Measurements from ENCODE around the gene UBA52. TPM values are rescaled to one million over a fixed set of nuclear protein-coding genes. Genes with fewer than 3 reads are reported as not detected.

Gene UBA52
- total and polyA plus RNA-seq, 2 of the 13 experiments (the other 11 are each of a cell fraction or from before 2014, with no cell fraction given): 959 to 1,782 TPM

- TF ChIP-seq, protein P1, sequence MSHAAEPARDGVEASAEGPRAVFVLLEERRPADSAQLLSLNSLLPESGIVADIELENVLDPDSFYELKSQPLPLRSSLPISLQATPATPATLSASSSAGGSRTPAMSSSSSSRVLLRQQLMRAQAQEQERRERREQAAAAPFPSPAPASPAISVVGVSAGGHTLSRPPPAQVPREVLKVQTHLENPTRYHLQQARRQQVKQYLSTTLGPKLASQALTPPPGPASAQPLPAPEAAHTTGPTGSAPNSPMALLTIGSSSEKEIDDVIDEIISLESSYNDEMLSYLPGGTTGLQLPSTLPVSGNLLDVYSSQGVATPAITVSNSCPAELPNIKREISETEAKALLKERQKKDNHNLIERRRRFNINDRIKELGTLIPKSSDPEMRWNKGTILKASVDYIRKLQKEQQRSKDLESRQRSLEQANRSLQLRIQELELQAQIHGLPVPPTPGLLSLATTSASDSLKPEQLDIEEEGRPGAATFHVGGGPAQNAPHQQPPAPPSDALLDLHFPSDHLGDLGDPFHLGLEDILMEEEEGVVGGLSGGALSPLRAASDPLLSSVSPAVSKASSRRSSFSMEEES (CRISPR knock-in tag; IDR thresholded peaks at IDR 0.05): no peak
- peak; percentile 57; the same call in 1 of the 2 replicates for TF ChIP-seq ZBTB38 (CRISPR knock-in tag; IDR thresholded peaks at IDR 0.05)
- TF ChIP-seq, protein P2, sequence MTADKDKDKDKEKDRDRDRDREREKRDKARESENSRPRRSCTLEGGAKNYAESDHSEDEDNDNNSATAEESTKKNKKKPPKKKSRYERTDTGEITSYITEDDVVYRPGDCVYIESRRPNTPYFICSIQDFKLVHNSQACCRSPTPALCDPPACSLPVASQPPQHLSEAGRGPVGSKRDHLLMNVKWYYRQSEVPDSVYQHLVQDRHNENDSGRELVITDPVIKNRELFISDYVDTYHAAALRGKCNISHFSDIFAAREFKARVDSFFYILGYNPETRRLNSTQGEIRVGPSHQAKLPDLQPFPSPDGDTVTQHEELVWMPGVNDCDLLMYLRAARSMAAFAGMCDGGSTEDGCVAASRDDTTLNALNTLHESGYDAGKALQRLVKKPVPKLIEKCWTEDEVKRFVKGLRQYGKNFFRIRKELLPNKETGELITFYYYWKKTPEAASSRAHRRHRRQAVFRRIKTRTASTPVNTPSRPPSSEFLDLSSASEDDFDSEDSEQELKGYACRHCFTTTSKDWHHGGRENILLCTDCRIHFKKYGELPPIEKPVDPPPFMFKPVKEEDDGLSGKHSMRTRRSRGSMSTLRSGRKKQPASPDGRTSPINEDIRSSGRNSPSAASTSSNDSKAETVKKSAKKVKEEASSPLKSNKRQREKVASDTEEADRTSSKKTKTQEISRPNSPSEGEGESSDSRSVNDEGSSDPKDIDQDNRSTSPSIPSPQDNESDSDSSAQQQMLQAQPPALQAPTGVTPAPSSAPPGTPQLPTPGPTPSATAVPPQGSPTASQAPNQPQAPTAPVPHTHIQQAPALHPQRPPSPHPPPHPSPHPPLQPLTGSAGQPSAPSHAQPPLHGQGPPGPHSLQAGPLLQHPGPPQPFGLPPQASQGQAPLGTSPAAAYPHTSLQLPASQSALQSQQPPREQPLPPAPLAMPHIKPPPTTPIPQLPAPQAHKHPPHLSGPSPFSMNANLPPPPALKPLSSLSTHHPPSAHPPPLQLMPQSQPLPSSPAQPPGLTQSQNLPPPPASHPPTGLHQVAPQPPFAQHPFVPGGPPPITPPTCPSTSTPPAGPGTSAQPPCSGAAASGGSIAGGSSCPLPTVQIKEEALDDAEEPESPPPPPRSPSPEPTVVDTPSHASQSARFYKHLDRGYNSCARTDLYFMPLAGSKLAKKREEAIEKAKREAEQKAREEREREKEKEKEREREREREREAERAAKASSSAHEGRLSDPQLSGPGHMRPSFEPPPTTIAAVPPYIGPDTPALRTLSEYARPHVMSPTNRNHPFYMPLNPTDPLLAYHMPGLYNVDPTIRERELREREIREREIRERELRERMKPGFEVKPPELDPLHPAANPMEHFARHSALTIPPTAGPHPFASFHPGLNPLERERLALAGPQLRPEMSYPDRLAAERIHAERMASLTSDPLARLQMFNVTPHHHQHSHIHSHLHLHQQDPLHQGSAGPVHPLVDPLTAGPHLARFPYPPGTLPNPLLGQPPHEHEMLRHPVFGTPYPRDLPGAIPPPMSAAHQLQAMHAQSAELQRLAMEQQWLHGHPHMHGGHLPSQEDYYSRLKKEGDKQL (CRISPR knock-in tag; IDR thresholded peaks at IDR 0.05; ENCODE audit: low read depth): no peak
- TF ChIP-seq MTA3 (CRISPR knock-in tag; IDR thresholded peaks at IDR 0.05): no peak
- TF ChIP-seq PITX1 (CRISPR knock-in tag; IDR thresholded peaks at IDR 0.05): no peak
- no peak for TF ChIP-seq TAF1 (CRISPR knock-in tag; IDR thresholded peaks at IDR 0.05)
- TF ChIP-seq ZBTB33 (CRISPR knock-in tag; IDR thresholded peaks at IDR 0.05): peak; percentile 94
These were observed 33.5 kb upstream of the UBA52 start (continued) for GRCh38 chr19:18538115-18538514.
